NCI-H1694 treated with DMSO at 0.1 percent for 48 hours (cell line): ENCODE measurements around the gene MTFP1.
"Not testable (repeated sequence)": the region's sequence is repeated elsewhere in the genome, so short reads cannot be mapped to it uniquely, and the experiment has no call there.

ENCODE experiments used
- DNase-seq: peaks from one replicate; lab custom pipeline; 2025; lab: John Stamatoyannopoulos, UW

The MTFP1 gene, protein sequence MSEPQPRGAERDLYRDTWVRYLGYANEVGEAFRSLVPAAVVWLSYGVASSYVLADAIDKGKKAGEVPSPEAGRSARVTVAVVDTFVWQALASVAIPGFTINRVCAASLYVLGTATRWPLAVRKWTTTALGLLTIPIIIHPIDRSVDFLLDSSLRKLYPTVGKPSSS

GRCh38 chr22:30425616-30426387 lies at the start of gene MTFP1:
Gene MTFP1, plus strand, starts transcription at chr22:30425768. Its CDS starts 112 bp downstream, at chr22:30425880.
- DNase-seq, result peak; percentile 12

DNA sequence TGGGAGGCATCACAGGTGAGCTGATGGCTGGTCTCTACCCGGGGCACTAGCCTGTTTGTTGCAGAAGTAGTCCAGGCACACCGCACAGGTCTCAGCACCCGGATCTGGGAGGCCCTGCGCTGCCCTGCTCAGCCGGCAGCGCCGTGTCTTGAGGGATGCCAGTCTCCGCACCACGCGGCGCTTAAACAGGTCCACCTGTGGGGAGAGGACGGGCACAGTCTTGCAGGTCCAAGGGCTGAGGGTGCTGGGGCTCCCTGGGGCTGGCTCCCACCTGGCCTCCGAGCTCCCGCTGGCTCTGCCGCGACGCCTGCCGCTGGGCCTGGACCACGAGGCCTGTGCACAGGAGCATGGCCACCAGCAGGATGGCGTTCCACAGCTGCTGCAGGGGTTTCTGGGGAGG lies 45.6 kb upstream of the MTFP1 start:
- DNase-seq, result no peak

DNA sequence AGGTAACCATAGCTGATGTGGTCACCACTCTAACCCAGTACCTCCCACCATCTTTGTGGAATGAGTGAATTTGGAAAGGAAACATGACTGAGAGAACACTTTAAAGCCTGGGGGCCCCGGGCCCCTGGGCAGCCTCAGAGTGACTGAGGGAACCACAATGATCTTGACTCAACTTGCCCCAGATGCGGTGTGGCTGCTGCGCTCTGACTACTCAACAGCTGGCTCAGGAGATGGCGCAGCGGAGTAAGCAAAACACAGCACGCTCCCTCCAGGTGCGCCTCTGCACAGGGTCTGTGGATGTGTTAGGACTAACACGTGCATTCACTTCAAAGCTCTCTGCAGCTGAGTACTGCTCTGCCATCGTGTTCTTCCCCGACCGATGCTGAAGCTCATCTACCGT lies 44.3 kb upstream of the MTFP1 start:
- DNase-seq, result no peak

DNA sequence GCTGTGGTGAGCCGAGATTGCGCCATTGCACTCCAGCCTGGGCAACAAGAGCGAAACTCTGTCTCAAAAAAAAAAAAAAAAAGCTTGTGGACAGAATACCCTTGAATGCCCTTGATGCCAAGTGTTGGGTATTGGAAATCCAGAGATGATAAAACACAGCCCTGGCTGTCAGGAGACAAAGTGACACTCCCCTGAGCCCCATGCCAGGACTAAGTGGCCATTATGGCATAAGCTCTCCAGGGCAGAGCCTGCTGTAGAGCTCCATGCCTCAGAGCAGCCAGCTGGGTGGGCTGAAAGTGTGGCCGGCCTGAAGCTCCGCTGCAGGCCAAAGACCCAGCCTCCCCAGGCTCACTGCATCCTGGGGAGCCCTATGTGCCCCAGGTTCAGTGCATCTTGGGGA lies 43.2 kb upstream of the MTFP1 start:
- no peak for DNase-seq

GRCh38 chr22:30383061-30383460 lies 42.5 kb upstream of the MTFP1 start:
- DNase-seq, result no peak

DNA sequence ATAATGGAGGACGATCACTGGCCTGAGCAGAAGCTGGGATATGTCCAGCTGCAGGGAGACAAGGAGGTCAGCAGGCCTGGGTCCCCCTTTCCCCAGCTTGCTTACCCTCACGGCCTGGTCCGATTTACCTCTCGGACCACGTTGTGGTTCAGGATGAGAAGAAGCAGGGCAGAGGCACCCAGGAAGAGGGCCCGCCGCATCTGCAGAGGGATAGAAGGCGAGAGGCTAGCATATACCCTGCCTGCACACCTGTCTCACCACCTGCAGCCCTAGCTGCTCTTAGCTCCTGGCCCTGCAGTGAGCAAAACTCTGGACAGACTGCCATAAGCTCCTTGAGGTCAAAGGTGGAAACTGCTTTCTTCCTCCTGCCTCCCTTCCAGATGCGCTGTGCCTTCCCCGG lies 39.6 kb upstream of the MTFP1 start:
- DNase-seq, result no peak

DNA sequence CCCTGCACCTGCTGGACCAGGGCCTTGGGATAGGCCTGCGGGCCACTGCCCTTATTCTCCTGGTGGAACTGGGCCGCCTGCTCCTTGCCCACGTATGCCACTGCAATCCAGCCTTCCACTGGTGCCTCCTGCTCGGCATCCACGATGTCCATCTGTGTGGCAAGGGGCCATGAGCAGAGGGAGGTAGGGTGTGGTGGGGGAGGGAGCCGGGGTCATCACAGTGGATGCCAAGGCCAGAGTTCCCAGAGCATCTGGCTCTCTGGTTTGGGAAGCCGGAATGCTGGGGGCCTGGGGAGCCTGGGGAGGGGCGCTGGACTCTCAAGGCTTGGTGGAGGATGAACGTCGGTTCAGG lies 39.0 kb upstream of the MTFP1 start:
- no peak for DNase-seq

GRCh38 chr22:30386960-30387827 lies 38.4 kb upstream of the MTFP1 start, which contains the start of gene RNF215:
Gene RNF215, minus strand, starts transcription at chr22:30387411. Its CDS starts 98 bp downstream, at chr22:30387313.
- peak; percentile 39 for DNase-seq

DNA sequence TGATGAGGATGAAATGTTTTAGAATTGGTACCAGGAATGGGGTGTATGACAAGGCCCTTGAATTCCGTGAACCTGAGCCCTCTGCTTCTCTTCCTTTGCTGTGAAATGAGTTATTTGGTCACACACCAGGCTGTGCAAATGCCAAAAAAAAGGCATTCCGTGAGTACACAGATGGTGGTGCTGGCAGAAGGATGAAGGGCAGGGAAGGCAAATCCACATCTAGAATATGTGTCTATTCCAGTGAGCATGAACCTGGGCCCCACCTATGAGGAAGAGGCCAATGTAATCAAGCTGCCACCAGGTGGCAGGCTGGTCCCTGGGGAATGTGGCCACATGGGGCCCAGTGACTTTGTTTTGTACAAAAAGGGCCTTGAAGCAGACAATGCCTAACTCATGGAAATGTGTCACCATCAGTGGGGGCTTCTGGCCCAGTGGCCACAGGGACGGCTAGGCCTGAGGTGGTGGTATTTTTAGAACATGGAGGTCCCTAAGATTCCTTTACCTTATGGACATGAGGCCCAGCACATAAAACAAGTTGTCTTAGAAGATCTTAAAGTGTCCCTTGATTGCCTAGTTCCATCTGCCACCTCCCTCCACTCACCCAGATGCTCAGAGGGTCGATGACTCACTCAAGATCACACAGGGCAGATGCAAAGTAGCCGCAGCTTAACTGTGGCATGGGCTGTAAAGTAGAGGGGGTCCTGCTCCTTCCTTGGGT lies 34.4 kb upstream of the MTFP1 start:
- peak; percentile 56 for DNase-seq

- no peak for DNase-seq
These were observed 32.8 kb upstream of the MTFP1 start for GRCh38 chr22:30392661-30393321.

DNA sequence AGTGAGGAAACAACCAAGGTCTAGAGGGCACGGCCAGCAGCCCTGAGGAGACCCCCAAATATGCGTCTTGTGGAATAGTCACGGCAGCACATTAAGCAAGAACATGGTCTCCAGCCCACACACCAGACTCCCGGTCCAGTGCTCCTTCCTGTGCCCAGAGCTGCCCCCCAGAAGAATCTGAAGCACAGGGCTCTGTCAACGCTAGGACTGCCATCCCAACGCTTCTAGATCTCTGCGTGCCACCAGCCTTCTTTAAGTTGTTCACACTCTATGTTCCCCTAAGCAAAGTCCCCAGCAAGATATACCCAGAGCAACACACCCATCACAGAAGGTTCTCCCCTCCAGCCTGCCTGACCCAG lies 32.3 kb upstream of the MTFP1 start:
- no peak for DNase-seq

GRCh38 chr22:30393885-30394284 lies 31.7 kb upstream of the MTFP1 start:
- DNase-seq, result no peak

GRCh38 chr22:30396871-30397655 lies 28.5 kb upstream of the MTFP1 start, which contains the start of gene SEC14L2:
Gene SEC14L2, plus strand, starts transcription at chr22:30397018. Its CDS starts 99 bp downstream, at chr22:30397117.
- DNase-seq, result peak; percentile 32

- no peak for DNase-seq
These were observed 27.6 kb upstream of the MTFP1 start for GRCh38 chr22:30397656-30398635.

DNA sequence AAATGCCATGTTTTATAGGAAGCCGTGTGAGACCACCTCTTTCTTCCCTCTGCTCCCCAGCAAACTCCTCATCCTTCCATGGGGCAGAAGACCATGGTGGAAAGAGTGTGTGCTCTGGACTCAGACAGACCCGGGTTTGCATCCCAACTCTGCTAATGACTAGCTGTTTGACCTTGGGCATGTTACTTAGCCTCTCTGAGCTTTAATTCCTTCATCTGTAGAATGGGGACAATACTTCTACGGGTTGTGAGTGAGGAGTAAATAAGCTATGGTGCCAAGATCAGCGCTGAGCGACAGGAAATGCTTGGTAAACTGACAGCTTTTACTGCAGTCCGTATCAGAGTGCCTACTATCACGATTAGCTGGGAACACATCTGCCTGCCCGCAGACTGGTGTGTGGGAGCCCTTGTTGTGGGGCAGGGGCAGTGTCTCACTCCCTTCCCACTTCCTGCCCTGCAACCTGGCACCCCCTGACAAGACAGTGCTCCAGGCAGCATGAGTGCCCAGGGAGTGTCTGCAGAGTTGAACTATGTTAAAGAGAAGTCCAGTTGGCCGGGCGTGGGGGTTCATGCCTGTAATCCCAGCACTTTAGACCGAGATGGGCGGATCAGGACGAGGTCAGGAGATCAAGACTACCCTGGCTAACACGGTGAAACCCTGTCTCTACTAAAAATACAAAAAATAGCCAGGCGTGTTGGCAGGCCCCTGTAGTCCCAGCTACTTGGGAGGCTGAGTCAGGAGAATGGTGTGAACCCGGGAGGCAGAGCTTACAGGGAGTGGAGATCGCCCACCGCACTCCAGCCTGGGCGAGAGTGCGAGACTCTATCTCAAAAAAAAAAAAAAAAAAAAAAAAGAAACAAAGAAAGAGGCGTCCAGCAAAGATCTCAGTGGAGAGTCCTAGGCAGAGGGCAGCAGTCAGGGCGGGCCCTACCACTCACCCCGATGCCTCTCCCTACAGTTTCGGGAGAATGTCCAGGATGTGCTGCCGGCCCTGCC lies 26.6 kb upstream of the MTFP1 start:
- DNase-seq, result no peak

DNA sequence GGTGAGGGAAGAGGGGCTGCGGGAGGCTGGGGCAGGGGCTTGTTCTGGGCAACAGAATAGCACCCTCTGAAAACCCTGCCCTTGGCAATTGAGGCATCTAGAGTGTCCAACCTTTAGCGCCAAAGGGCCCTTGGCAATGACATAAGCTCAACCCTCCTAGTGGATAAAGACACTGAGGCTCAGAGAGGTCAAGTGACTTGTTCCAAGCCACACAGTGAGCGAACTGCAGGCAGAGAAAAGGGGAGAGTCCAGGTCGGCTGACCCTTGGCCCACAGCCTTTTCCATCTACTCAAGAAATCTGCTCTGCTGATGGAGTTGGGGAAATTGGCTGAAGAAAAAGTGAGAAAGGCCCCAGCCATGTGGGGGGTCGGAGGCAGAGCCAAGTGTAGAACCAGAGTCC lies 25.9 kb upstream of the MTFP1 start:
- no peak for DNase-seq

- DNase-seq, result no peak
These were observed 25.4 kb upstream of the MTFP1 start for GRCh38 chr22:30400159-30400558.

- not testable (repeated sequence) for DNase-seq
These were observed 24.5 kb upstream of the MTFP1 start for GRCh38 chr22:30401024-30401423.
